HG03460 (cell line): ENCODE measurements around the gene ZCCHC4.
A peak's percentile ranks its signal among the peaks of the same experiment; 100 is the strongest.
"Not testable (repeated sequence)": the region's sequence is repeated elsewhere in the genome, so short reads cannot be mapped to it uniquely, and the experiment has no call there.

Experiments used
- ATAC-seq: cut with Tn5 transposase; IDR thresholded peaks from one replicate; pipeline ENCODE4 v1.9.1; 2021; ENCODE audit not compliant: unreplicated experiment

ZCCHC4 gene

DNA sequence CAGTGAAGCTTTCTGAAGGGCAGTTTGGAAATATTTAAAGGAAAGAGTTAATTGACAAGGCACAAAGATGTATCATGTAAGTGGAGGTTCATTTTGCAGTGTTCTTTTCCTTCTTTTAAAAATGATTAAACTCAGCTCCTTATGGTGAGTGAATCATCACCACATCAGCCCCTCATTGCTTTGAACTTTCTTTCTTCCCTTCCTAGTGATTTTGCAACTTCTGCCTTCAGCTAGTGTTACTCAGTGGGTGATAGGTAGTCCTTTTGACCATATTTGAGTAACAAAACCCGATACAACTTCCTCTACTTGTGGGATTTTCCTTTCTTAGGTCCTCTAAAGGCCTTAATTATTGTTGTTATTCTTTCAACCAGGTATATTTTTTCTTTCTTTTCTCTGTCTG lies 8.2 kb downstream of the ZCCHC4 start:
- ATAC-seq: no peak

DNA sequence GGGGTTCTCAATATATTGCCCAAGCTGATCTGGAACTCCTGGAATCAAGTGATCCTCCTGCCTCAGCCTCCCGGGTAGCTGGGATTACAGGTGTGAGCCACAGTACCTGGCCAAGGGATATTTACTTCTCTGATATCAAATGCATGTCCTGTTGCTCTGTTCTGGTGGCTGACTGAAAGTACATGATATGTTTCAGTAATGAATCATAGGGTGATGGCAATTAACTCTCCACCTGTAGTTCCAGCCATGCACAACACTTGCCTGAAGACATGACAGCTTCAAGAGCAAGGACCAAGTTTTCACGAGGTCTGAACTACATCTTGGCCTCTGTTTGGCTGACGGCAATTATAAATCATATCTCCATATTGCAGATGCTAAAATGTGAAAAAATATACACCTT lies 9.1 kb downstream of the ZCCHC4 start:
- ATAC-seq: no peak

GRCh38 chr4:25328463-25328862 lies 15.9 kb downstream of the ZCCHC4 start:
- ATAC-seq: not testable (repeated sequence)

DNA sequence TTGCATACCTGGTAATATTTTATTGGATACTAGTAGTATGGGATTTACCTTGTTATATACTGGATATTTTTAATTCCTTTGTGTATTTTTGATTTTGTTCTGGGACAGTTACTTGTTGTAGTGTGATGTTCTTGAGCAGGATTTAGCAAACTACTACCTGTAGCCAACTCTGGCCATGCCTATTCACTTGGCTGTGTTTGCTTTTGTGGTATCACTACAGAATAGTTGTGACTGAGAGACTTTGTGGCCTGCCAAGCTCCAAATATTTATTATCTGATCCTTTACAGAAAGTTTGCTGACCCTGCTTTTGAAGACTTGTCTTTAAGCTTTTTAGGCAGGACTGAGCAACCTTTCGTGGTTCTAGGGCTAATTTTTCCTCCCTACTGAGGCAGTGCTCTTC lies 17.8 kb downstream of the ZCCHC4 start:
- peak; percentile 10 for ATAC-seq

- ATAC-seq: peak; percentile 70
Observed at GRCh38 chr4:25330905-25331808, 18.6 kb downstream of the ZCCHC4 start.

DNA sequence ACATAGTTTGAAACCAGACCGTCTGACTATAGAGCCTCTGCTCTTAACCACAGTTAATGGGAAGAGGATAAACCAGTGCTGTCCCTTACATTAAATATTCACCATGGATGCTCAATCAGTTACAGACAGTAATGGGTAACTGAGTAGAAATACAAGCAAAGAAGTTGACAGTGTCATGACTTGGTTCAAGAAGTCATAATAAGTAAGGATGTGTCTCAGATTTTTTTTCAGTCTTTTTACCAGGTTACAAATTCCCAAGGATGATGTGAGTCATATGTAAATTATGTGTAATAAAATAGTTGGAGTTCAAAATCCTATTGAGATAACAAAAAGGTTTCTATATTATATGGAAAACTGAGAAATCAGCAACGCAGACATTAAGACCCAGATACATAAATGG lies 31.1 kb downstream of the ZCCHC4 start:
- no peak for ATAC-seq

DNA sequence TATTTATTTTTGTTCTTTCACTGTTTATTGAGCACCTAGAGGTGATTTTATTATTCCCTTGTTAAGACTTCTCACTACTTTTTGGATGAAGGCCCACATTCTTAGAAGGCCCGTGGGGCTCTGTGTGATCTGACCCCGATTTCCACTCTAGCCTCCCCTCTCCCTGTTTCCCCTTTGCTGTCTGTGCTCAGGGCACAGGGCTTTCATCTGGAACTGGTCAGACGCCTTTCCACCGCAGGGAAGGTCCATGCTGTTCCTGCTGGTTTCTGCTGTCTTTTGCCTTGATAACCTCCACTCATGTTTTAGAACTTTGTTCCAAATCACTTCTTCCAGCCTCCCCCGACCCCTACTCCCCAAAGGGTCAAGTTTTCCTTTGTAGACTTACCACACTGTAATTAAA lies 33.2 kb downstream of the ZCCHC4 start:
- no peak for ATAC-seq

DNA sequence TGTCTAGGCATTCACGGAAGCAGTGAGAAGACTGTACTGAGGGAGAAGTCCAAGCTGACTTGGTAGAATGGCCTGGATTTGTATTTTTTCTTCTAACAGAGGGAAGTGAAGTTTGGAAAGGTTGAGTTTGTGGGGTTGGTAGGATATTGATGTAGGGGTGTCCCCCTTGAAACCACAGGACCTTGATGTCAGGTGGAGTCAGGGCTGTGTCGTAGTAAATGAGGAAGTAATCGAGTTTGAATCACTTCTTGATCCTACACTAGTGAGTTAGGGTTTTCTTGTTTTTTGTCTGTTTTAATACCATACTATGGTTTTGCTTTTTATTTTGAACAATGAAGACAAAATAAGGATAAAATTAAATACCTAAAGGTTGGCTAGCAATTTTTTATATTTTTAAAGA lies 34.3 kb downstream of the ZCCHC4 start:
- peak; percentile 85 for ATAC-seq

DNA sequence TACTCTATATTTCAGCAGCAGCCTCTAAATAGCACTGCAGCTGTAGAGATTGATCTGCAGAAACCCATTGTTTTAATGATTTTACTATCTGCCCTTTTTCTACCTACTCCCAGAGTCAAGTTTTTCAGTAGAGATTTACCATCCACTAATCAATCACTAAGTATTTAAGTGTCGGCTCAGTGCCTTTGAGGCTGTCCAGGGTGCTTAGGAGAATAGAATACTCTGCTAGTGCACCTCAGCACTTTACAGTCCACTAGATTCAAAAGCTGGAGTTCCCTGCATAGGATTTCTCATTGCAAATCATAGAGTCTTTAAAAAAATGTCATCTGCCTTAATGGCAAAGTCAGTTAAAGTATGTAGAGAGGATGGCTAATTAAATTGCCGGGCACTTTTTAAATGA lies 34.9 kb downstream of the ZCCHC4 start:
- no peak for ATAC-seq

- no peak for ATAC-seq
Observed at GRCh38 chr4:25347971-25348370, 35.4 kb downstream of the ZCCHC4 start.

GRCh38 chr4:25350561-25350960 lies 38.0 kb downstream of the ZCCHC4 start:
- no peak for ATAC-seq

DNA sequence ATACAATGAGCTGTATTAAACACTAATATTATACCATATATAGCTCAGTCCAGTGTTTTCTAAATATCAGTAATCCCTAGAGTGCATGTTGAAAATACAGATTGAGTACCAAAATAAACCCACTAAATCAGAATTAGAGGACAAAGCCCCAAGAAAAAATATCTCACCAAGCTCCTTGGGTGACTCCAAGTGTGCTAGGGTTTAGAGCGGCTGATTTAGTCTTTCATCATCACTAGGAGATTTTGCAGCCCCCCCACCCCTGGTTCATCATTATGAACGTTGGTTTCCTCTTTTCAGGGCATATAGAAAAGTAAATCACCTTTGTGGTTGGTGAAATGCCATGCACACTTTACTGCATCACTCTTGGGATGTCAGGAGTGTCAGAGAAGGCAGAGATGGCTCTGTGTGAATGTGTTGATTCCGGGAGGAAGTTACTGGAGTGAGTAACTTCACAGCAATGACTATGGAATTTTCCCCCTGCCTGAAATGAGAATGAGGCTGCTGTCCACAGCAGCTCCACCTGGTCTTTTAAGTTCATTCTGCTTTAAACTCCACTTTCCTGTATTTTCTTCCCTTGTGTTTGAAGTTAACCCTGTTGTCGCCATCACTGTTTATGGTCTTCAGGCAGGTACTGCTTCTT lies 39.3 kb downstream of the ZCCHC4 start:
- ATAC-seq: no peak

GRCh38 chr4:25356068-25356467 lies 43.5 kb downstream of the ZCCHC4 start:
- ATAC-seq: no peak

DNA sequence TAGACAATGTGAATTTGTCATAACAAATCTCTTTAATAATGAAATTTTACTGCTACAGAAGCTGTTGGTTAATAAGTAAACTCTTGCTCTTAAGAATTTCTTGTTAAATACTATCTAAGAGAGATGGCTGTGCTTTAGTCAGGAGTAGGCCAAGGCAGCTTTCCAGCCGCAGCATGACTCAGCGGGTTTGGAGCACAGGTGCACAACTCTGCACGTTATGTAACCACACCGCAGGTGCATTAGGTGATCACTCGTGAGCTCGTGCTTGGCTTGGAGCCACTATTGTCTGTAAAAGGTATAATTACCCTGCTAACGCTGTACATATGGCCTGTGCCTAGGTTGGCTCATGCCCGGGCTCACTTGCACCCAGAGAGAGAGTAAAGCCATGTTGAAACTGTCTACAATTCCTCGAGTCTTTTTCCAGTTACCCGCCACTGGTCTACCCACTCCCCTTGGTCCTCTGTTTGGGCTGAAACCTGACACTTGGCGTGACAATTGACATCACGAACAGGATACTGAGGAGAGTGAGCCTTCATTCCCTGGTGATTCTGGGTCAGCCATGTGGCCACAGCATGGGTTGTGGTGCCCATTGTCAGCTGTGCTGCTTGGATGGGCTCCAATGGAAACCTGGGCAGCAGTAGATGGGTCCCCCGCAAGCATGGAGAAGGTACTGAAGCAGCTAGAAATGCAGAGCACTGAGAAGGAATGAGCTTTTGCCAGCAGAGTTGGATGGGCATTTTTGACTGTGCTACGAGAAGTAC lies 46.1 kb downstream of the ZCCHC4 start:
- ATAC-seq: no peak

DNA sequence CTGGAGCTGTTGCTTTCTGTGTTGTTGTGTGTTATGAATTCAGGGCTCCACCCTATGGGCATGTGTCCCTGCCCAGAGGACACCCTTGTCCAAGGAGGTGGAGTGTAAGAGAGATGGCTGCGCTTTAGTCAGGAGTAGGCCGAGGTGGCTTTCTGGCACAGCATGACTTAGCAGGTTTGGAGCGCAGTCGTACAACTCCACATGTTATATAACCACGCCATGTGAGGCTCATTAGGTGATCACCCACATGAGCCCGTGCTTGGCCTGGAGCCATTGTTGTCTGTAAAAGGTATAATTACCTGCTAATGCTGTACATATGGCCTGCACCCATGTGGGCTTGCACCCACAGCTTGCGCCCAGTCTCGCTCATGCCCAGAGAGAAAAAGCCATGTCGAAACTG lies 48.7 kb downstream of the ZCCHC4 start:
- ATAC-seq: no peak

- no peak for ATAC-seq
Observed at GRCh38 chr4:25367004-25367621, 54.5 kb downstream of the ZCCHC4 start.

- no peak for ATAC-seq
Observed at GRCh38 chr4:25367877-25368276, 55.3 kb downstream of the ZCCHC4 start.

DNA sequence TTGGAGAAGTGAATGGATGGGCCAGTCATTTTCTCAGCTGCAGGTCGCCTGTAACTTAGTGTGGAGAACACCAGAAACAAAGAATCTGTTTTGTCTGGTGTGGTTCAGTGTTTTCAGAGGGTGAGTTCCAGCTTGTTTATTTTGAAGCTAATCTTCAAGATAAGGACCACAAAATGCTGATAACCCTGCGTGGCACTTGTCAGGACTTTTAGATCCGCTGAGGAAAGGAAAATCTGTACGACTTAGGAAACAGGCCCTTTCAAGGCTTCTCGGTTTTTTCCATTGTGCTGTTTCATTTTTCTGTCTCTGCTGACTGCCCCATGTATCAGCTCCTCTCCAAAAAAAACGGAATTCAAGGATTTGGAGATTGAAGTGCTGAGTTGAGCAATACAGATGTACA lies 55.7 kb downstream of the ZCCHC4 start:
- no peak for ATAC-seq

- ATAC-seq: no peak
Observed at GRCh38 chr4:25370242-25370641, 57.7 kb downstream of the ZCCHC4 start.

DNA sequence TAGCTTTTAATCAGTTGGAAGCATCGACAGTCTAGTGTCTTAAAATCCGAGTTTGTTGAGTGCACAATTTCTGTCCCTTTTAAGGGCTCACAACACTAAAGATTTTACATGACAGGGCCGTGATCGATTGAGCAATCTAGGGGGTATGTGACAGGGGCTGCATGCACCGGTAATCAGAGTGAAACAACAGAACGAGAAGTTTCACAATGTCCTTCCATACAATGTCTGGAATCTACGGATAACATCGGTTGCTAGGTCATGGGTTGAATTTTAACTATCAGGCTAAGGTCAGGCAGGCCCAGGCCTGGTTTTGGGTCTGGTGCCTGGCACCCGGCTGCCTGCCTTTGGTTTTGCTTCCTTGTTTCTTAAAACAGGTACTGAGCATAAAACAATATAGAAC lies 60.0 kb downstream of the ZCCHC4 start:
- not testable (repeated sequence) for ATAC-seq
